ENCODE results near the gene SFMBT1.

- TF ChIP-seq POLR2A (IDR thresholded peaks at IDR 0.05) (no peak), CTCF (IDR thresholded peaks at IDR 0.05) (no peak)
These were observed 58.9 kb downstream of the SFMBT1 start for GRCh38 chr3:52986938-52987337.
